CMK (cell line): Measurements from ENCODE around the gene SORCS2.

Experiments used
- DNase-seq: peaks from one replicate; pipeline ENCODE4 v3.0.0-alpha.2; 2010; ENCODE audit warnings: low read depth

The SORCS2 gene

GRCh38 chr4:7712021-7712671 lies 519.8 kb downstream of the SORCS2 start:
- no peak for DNase-seq

GRCh38 chr4:7713757-7714156 lies 521.4 kb downstream of the SORCS2 start:
- no peak for DNase-seq

GRCh38 chr4:7714176-7714575 lies 521.8 kb downstream of the SORCS2 start:
- DNase-seq, result no peak

GRCh38 chr4:7714738-7715137 lies 522.4 kb downstream of the SORCS2 start:
- no peak for DNase-seq

GRCh38 chr4:7715271-7716009 lies 523.1 kb downstream of the SORCS2 start:
- DNase-seq, result no peak

- no peak for DNase-seq
Observed at GRCh38 chr4:7716010-7716721, 523.8 kb downstream of the SORCS2 start.

GRCh38 chr4:7717161-7717560 lies 524.8 kb downstream of the SORCS2 start:
- DNase-seq, result no peak

GRCh38 chr4:7717946-7718490 lies 525.7 kb downstream of the SORCS2 start:
- DNase-seq, result no peak

GRCh38 chr4:7719354-7720174 lies 527.2 kb downstream of the SORCS2 start:
- DNase-seq, result peak; percentile 7

GRCh38 chr4:7721984-7722551 lies 529.7 kb downstream of the SORCS2 start:
- no peak for DNase-seq

GRCh38 chr4:7722766-7723387 lies 530.5 kb downstream of the SORCS2 start:
- no peak for DNase-seq

GRCh38 chr4:7723625-7724024 lies 531.3 kb downstream of the SORCS2 start:
- no peak for DNase-seq

GRCh38 chr4:7725951-7726350 lies 533.6 kb downstream of the SORCS2 start:
- no peak for DNase-seq

GRCh38 chr4:7726665-7727413 lies 534.5 kb downstream of the SORCS2 start:
- no peak for DNase-seq

GRCh38 chr4:7727749-7728148 lies 535.4 kb downstream of the SORCS2 start:
- DNase-seq, result no peak

- DNase-seq, result no peak
Observed at GRCh38 chr4:7731437-7731836, 539.1 kb downstream of the SORCS2 start.

- DNase-seq, result no peak
Observed at GRCh38 chr4:7732263-7732662, 539.9 kb downstream of the SORCS2 start.

- DNase-seq, result no peak
Observed at GRCh38 chr4:7733201-7733600, 540.9 kb downstream of the SORCS2 start.

- DNase-seq, result no peak
Observed at GRCh38 chr4:7733801-7734650, 541.7 kb downstream of the SORCS2 start.
